GM15510 (cell line): ENCODE data around the gene TAGAP.

Source experiments
- POLR2A ChIP-seq: IDR thresholded peaks from 3 replicates; pipeline ENCODE4 v1.6.1; 2011; ENCODE audit warnings: borderline replicate concordance; ENCODE audit not compliant: insufficient read length; ENCODE audit errors: extremely low read depth

The TAGAP gene

DNA sequence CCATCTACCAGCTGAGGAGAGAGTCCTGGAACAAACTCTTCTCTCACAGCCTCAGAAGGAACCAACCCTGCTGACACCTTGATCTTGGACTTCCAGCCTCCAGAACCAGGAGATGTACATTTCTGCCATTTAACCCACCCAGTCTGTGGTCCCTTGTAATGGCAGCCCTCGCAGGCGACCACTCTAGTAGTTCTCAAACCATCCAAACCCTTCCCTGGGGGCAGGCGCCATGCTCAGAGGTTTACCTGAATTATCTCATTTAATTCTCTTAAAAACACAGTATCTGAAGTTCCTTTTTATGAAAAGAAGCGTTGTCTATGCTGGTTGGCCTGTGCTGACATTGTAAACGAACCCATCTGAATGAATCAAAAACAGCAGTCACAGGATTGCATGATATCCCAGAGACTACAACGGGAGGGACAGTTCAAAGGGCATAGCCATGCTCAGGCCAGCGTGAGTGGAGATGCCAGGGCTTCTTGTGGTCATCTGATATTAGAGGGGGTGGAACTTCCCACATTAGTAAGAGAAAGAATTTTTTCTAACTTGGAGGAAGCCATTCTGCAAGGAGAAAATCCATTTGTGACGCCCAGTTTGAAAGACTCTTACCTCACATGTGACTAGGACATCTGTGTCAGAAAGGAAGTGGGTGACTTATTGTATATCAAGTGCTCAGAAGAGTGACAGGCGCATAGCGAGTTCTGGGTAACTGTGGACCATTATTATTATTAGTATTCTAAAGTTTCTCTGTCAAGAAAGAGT, 17.2 kb upstream of the TAGAP start:
- no peak for TF ChIP-seq POLR2A

DNA sequence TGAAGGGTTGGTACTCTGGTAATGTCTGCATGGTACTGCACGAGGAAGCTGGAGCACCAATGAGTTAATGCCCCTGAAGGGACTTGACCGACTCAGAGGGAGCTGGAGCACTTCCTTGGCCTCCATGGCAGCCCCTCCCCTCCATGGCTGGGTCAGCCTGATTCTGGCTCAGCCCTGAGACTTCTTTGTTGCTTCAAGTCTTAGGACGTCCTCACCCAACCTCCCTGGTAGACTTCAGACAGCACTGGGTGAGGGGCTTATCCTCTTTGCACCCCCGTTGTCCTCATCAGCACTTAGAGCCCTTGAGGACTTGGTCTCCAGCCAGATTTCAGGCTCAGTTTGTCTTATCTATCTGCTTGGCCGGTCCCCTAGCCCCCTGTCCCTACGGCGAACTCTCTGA, 16.4 kb upstream of the TAGAP start:
- no peak for TF ChIP-seq POLR2A

DNA sequence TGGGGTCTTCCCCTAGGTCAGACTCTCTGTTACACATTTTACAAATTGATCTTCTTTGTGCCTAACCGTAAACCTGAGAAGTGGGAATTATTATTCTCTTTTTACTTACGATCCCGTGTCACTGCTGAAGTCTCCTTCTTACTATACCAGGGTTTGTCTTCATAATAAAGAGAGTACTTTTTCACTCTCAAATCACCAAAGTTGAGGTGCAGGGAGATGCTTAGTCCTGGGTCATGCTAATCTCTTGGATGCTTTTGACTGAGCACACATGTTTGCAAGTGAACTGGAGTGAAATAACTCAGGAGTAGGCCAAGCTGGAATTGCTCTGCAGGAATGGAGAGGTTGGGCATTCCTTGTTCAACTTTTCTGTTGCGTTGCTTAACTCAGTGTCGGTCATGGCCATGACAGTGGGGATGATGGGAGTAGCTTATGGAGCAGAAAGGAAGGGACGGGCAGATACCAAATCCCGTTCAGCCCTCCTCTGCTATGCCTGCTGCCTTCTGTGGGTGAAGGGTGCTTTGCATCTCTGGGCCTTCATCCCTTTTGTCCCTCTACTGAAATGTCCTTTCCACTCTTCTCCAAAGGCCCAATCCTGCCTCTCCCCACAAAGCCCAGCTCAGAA, 15.2 kb upstream of the TAGAP start:
- TF ChIP-seq POLR2A, result no peak

DNA sequence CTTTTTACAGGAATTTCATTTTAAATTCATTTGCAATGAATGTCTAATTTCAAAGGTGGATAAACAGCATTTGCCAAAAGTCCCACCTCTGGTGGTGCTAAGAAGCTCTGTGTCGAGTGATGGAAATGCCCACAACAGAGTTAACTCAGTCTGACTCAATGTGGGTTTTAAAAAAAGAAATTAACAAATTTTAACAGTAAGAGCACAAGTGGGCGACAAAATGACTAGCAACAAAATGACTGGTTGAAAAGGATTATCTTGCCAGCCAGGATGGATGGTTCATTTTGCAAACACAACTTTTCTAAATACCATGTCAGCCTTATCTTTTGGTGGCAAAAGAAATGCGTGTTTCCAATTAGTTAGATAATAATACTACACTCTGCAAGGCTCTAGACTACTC, 14.3 kb upstream of the TAGAP start:
- TF ChIP-seq POLR2A, result no peak

DNA sequence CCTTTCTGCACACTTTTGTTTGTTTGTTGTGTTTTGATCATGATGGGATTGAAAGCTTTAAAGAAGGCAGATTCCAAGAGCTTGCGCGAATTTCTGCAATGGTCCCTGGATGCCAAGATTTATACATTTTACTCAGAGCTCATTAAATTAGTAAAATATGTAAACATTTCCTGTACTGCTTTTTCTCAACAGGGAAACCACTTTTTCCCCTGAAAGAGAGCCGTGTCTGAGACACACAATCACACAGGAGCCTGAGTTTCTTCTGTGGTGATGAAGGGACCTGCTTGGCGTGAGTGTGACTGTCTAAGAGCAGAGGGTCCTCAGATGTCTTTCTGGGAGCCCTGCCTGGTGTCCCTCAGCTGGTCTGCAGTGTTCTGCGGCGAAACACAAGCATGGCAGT, 12.1 kb upstream of the TAGAP start:
- no peak for TF ChIP-seq POLR2A

DNA sequence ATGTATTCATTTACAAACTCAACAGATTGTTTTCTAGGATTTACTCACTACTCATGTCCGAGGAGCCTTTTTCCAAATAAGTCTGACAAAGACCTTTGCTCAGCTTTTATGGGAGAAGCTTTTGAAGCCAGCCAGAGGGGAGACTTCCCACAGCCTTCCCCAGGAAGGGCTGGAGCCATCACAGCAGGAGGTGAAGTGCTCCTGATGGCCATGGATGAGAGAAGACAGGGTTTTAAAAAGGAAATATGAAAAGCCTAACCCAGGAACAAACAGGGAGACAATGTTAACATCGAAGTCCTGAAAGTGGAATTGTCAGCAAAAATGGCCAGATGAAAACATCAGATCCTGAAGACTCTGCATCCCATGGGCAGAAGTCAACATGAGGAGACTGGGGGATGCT, 11.6 kb upstream of the TAGAP start:
- TF ChIP-seq POLR2A, result no peak

DNA sequence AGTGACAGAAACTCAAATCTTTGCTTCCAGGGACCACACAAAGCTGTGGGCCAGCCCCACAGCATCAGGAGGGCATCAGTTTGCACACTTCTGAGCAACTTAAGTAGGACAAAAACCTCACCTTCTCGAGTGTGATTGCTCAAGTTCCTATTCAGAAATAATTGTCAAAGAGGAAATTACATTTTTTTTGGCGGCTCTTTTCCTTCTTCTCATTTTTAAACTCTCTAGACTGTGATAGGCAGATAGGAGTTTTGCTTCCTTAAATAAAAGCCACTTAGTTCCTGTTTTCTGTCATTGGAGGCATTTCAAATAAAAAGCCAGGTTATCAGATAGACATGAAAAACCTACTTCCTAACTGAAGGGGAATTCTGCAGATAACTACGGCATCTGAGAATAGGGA, 11.2 kb upstream of the TAGAP start:
- no peak for TF ChIP-seq POLR2A

DNA sequence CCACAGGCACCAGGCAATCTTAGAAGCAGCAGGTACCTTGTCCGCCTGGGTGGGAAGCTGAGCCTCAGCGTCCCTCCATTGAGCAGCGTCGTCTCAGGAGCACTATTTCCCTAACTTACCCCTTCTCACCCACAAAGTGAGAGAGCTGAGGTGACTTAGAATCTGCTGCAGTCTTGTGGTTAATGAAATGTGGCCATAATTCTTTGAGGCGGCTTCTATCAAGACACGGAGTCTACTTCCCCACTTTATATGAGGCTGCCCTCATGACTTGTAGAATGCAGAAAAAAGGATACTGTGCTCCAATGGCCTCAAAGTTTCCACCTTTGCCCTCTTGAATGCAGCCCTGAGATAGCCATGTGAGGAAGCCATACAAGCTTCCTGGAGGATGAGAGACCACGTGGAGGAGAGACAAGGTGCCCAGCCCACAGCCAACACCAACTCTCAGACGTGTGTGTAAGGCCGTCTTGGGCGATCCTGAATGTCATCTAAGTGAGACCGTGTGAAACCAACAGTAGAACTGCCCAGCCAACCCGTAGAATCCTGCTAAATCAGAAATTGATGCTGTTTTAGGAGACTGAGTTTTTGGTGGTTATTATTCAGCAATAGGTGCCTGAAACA, 9.1 kb upstream of the TAGAP start:
- TF ChIP-seq POLR2A, result no peak

DNA sequence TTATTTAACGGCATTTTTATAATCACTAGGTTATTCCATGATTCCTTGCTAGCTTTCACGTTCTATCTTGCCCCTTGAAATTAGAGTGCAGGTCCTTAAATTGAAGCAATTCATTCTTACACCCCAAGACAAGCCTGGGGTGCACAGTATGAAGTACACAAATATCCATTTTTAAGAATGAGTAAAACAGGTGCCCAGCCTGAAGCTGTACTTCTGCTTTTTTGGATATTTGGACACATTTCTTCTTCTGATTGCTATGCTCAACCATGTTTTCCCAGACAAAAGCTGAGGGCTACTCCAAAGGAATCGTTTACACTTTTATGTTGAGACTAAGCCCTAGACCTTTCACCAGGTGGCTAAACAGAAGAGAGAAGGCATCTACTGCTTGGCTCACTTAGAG, 7.9 kb upstream of the TAGAP start:
- TF ChIP-seq POLR2A, result no peak

DNA sequence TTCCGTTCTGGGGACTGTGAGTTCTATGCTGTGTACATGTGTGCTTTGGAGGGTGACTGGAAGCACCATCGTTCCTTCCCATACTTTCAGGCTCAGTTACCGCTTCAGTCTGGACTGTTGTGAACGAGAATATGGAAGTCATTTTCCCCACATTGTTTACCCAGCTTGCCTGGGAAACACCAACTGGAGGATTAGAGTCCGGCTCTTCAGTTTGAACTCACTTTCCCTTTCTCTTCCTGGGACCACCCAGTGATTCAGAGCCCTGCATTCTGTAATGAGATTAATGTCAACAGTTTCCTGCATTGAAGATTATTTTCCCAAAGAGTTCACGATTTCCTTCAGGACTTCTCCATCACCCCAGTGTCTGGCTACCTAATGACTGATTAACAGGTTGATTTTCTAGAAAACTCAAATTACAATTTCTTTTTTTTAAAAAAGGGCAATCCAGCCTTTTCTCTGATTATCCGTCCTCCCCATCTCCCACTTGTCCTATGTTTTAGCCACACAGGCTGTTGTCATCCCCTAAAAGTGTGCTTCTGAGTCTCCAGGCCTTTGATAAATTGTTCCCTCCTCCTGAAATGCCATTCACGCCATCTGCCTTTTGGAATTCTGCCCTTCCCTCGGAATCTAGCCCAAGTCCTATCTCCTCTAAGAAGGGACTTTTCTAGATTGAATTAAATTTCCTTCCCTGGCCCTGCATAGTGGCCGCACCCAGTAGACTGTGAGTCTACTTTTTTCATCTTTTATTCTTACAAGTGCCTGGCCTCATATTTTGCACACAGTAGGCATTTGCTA, 3.3 kb upstream of the TAGAP start:
- no peak for TF ChIP-seq POLR2A

DNA sequence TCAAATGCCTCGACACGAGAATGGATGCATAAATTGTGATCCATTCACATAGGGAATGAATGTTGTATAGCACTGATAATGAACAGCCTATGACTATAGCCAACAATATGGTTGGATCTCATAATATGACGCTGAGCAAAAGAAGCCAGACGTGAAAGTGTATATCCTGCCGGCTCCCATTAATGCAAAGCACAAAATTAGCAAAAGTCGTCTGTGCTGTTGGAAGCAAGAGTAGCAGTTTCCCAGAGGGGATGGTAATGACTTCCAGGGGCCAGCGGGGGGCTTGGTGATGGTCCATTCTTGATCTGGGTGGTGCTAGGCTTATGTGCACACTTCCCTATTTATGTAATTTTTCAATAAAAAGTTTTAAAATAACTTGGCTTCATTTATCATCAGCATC, 1.0 kb upstream of the TAGAP start:
- no peak for TF ChIP-seq POLR2A

DNA sequence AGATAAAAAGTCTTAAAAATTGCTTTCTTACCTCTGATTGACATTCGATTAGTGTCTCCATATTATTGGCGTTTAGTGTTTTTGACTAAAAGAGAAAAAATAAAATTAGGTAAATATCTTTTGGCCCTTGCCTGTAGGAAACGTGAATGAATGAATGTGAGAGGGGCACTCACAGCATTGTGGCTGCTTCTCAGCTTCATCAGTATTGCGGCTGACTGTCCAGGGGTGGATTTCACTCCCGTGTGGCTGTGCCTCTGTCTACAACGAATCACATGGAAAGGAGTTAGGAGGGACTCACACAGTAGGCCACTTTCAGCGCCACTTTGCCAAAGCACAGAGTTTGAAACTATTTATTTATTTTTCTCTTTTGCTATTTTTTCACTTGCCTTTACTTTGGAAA, 844 bp downstream of the TAGAP start:
- TF ChIP-seq POLR2A, result no peak

DNA sequence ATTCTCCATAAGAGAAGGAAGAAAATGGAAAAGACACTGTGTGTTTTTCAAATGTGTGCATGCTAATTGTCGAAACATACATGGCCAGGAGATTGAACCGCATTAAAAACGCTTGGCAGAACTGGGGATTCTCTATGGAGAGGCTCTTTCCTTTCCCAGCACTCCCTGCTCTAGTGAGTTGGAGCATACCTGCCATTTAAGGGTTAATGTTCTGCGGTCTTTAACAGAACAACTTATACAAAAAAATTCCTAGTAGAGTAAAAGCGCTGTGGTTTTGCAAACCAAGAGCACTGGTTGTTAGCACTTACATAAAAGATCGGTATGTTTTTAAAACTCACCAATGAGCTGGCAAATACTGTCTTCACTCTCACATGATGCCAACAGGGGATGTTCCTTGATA, 1.5 kb downstream of the TAGAP start:
- TF ChIP-seq POLR2A, result no peak

DNA sequence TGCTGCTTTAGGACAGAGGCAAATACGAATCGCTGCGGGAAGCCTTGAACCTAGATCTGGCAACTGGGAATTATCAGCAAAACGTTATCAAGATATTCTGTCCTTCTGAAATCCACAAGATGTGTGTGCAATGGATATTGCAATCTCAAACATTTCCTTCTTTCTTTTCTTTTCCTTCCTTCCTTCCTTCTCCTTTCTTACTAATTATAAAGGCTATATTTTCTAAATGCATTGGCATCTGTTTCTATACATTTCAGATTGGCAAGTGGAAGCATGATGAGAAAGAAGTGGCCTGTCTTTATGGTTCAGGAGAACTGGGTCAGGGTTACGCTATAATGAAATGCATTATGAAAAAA, 2.0 kb downstream of the TAGAP start:
- no peak for TF ChIP-seq POLR2A
